ENCODE measurements around the gene FAM227A.
"Not testable (repeated sequence)": the region's sequence is repeated elsewhere in the genome, so short reads cannot be mapped to it uniquely, and the experiment has no call there.

The FAM227A gene

DNA sequence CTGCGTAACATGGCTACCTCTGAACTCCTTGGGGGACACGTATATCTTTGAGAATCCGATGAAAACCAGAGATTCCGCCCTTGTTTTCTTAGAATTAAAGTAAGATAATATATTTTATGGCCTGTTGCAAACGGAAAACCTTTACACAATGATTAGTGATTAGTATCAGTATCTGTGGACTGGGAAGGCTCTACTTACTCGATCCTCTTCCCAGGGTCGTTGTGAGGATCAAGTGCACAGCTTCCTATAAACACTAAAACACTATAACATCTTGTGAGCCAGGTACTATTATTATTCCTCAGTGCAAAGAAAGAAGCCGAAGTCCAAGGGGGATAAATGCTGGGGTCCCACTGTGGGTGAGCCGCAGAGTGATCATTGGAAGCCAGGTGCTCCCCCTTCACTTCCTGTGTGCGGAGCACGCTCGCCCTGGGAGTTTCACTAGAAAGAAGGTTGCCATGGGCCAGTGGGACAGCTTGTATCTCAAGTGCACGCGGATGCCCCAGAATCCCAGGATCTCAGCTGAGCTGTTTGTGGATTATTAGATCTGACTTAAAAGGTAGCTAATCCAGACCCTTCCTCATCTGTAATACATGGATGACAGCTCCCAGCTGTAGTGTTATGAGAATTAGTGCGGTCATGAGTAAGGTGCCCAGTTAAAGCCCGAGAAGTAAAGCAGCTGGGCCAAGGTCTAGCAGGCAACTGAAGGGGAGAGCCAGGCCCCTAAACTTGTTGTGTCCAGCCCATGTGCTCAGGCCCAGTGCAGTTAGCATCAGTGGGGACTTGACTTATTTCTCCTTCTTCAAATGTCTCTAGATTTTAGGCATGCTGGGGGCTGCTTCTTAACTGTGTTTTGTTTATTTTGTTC, 1.1 kb upstream of the FAM227A start:
- peak in 1 of 2 experiments; percentile 6 for DNase-seq

DNA sequence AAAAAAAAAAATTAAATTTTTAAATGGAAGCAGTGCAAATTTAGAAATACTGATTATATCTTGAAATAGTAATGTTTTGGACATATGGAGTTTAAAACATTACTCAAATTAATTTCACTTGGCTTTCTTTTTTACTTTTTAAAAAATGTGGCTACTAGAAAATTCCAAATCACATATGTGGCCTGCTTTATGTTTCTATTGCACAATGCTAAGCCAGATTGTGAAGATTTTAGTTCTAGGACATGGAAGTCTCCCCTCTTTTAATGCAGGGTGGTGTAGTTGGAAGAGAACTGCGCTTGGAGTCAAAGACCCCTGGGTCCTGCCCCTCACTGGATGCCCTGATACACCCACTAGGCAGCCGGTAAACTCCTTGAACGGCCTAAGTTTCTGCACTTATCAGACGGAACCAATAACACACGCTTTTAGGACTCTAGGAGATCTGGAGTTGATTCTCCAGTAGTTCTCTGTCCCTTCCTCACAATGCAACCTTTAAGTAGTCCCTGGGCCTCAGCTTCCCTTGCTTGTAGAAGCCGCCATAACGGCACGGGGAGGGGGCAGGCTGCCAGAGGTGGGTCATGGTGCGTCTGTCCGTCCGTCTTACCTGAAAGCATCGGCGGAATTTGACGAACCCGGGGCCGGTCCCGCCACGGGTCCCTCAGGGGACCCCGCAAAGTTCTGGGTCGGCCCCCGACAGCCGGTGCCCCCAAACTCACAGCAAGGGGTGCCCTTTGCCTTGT, 505 bp downstream of the FAM227A start:
- DNase-seq = no peak

GRCh38 chr22:38653741-38654140, 2.5 kb downstream of the FAM227A start:
- DNase-seq = no peak

DNA sequence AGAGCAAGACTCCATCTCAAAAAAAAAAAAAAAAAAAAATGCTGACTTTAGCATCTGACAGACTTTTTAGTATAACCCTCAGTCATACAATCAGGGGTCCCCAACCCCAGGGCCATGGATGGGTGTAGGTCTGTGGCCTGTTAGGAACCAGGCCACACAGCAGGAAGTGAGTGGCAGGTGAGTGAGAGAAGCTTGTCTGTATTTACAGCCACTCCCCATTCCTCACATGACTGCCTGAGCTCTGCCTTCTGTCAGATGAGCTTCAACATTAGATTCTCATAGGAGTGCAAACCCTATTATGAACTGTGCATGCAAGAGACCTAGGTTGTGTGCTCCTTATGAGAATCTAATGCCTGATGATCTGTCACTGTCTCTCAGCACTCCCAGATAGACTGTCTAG, 3.3 kb downstream of the FAM227A start:
- no peak for DNase-seq

GRCh38 chr22:38649841-38650522, 6.2 kb downstream of the FAM227A start:
- DNase-seq = no peak

- no peak for DNase-seq
Measured at GRCh38 chr22:38645430-38645829, 10.8 kb downstream of the FAM227A start.

DNA sequence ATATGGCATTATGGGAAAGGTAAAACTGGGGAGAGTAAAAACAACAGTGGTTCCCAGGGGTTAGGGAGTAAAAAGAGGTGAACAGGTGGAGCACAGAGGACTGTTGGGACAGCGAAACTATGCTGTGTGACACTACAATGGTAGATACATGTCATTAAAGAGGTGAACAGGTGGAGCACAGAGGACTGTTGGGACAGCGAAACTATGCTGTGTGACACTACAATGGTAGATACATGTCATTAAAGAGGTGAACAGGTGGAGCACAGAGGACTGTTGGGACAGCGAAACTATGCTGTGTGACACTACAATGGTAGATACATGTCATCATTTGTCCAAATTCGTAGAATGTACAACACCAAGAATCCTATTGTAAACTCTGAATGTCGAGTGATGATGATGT, 11.9 kb downstream of the FAM227A start:
- DNase-seq = not testable (repeated sequence)

- no peak for DNase-seq
Measured at GRCh38 chr22:38641476-38642040, 14.6 kb downstream of the FAM227A start.

GRCh38 chr22:38638728-38639127, 17.5 kb downstream of the FAM227A start:
- DNase-seq = no peak

DNA sequence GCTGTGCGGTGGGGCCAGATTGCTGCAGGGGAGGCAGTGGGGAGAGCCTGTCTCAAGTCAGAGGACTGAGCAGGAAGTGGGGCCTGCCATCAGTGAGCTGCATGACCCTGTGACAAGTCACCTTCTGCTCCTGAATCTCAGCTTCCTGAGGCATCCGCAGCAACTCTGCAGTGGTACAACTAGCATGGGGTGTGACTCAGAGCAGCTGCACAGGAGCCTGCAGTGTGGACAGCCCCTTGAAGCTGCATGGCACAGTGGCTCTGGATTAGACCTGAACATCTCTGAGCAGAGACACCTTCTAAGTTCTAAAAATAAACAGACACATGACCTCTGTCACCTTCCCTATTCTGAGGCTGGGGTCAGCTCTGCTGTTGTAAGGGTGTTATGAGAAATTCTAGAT, 18.0 kb downstream of the FAM227A start:
- no peak for DNase-seq

GRCh38 chr22:38632528-38632927, 23.7 kb downstream of the FAM227A start:
- DNase-seq = no peak

DNA sequence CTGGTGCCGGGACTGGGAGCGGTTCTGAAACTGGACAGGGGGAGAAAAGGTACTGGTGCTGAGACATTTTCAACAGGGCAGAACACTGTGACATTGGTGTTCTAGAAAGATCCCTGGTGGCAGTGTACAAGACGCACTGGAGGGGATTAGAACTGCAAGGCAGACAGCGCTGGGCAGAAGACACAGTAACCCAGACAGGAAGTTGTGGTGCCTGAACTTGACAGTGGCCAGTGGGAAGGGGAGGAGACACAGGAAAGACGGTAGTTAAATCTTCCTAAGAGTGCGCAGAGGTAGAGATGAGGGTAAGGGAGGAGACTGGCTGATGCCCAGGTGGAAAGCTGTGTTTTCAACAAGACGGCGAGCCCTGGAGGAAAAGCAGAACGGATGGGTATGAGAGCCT, 24.5 kb downstream of the FAM227A start:
- no peak for DNase-seq

- DNase-seq = no peak
Measured at GRCh38 chr22:38629108-38629507, 27.1 kb downstream of the FAM227A start.

GRCh38 chr22:38628444-38628843, 27.7 kb downstream of the FAM227A start:
- DNase-seq = no peak

DNA sequence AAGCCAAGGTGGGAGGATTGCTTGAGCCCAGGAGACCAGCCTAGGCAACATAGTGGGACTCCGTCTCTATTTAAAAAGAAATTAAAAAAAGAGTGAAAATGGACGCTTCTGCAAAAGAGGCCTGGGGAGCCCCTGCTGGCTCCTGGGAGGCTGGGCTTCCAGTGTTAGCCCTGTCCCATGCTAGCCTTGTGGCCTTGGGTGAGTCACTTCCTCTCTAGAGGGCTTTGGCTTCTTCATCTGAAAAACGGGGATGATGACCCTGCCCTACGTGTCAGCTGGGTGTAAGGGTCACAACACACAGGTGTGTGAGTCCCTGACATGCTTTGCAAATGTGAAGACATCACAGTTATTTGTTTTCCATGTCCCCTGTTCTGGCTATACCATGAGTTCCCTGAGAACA, 32.8 kb downstream of the FAM227A start:
- DNase-seq = no peak

DNA sequence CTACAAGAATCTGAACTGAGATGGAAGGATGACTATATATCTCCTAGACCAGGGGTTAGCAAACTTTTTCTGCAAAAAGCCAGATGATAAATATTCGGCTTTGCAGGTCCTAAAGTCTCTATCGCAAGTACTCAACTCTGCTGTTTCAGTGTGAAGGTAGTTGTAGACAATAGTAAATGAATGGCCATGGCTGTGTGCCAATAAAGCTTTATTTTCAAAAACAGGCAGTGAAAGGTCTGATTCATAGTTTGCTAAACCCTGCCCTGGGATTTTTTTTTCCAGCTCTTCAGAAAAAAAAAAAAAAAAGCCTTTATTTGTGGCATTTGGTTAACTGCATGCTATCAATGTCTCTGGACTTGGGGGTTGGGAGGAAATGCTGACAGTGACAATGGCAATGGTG, 37.5 kb downstream of the FAM227A start:
- no peak for DNase-seq

DNA sequence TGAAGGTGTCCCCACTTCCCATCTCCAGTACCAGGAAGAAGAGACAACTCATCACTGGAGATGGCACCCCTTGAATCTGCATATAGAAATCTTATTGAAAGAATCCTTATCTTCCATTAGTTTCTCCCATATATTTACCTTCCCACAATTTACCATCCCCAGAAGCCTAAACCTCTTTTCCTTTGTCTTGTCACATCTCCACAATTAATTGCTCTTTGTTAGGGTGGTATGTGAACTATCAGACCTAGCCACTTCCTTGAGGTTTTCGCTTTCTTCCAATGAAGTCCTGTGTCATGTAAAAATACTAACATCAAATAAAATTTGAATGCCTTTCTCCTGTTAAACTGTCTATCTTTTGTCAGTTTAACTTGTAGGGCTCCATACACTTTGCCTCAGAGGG, 37.9 kb downstream of the FAM227A start:
- DNase-seq = no peak

GRCh38 chr22:38615064-38615405, 41.2 kb downstream of the FAM227A start:
- DNase-seq = not testable (repeated sequence)

- DNase-seq = no peak
Measured at GRCh38 chr22:38614332-38615063, 41.7 kb downstream of the FAM227A start.

DNA sequence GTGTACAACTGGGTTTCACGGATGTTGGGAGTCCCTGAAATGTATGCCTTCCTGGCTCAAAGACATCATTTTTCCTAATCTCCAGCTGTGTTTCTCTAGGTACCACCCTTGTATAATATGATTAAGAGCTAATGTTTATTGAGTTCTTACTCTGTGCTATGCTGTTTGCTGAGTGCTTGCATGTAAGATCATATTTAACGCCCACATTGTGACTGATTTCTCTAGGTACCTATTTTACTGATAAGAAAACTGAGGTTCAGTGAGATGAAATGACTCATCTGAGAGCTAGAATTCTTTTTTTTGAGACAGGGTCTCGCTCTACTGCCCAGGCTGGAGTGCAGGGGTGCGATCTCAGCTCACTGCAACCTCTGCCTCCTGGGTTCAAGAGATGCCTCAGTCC, 42.6 kb downstream of the FAM227A start:
- no peak for DNase-seq

- DNase-seq = no peak
Measured at GRCh38 chr22:38612217-38613006, 43.8 kb downstream of the FAM227A start.

DNA sequence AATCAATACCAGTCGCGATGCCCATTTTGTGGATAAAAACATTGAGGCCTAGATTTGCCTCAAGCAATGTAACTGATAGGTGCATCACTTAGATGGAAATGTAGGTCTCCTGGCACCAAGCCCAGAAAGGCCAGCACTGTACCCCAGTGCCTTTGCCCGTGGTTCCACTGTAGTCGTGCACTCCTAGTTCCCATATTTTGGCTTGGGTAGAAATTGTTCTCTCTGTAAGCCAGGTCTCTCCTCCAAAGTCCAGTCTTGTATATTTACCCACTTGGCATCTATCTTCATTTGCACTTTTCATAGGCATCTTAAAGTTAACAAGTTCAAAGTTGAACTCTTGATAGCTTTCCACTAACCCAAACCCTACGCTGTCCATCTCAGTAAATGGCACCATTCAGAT, 44.6 kb downstream of the FAM227A start:
- DNase-seq = no peak
